HG02678 (cell line): Measurements from ENCODE around the gene TRNAU1AP.
A peak's percentile ranks its signal among the peaks of the same experiment; 100 is the strongest.
"Not testable (repeated sequence)": the region's sequence is repeated elsewhere in the genome, so short reads cannot be mapped to it uniquely, and the experiment has no call there.

Experiments
- ATAC-seq: cut with Tn5 transposase; IDR thresholded peaks from one replicate; pipeline ENCODE4 v1.9.1; 2021; ENCODE audit warnings: mild to moderate bottlenecking, moderate library complexity; ENCODE audit not compliant: unreplicated experiment

TRNAU1AP gene

GRCh38 chr1:28577052-28577678, 24.3 kb downstream of the TRNAU1AP start:
- ATAC-seq = no peak

GRCh38 chr1:28577738-28578536, 25.1 kb downstream of the TRNAU1AP start:
- ATAC-seq = no peak

DNA sequence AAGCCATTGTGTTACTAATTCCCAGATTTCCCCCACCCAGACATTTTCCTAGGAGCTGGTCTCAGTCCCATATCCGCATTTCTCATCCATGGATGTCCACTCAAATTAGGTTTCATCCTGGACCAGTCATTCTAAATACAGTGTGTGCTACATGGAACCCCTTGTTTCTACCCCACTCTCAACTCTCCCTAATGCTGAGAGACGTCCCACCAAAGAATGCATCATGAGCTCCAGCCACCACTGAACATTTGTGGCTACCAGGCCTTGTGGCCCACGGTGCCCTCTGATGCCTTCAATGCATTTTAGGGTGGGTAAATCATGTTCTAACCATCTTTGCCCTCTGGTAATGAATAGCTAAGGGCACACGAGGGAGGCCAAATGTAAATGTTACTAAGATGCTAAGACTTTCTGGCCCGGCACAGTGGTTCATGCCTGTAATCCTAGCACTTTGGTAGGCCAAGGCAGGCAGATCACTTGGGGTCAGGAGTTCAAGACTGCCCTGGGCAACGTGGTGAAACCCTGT, 25.9 kb downstream of the TRNAU1AP start:
- ATAC-seq = no peak

- no peak for ATAC-seq
Observed at GRCh38 chr1:28579401-28579800, 26.5 kb downstream of the TRNAU1AP start.

DNA sequence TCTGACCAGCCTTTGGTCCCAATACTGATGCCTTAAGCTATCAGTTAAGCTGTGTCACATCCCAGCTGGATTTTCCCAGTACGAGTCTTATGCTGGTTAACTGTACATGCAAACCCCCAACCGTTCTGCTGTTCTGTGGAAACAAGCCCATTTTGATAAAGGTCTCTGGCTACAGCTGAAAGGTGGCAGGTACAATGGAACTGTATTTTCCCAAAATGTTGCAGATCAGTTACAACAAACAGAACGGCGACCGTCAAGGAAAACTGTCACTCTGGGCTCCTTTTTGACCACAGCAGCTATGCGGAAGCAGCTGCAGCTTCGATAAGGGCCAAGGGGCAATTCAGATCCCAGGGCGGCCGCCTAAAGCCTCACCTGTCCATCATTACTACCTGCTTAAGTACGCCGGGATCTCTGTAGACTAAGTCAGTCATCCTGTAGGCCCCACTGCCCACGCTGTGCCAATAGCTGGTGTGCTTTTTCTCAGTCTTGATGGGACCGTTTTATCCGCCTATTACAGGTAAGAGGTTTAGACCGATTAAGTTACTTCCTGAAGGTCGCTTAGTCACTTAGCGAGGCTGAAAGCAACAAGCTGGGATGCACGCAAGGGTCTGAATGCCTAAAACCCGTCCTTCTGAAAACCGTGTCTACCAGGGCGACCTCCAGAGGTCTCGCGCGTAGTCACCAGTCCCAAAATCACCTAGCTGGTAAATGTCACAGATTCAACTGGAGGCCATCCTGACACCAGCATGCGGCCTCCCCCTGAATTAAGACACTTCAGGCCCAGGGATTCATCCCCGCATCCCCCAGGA, 28.0 kb downstream of the TRNAU1AP start:
- peak; percentile 13 for ATAC-seq

GRCh38 chr1:28581531-28582247, 28.8 kb downstream of the TRNAU1AP start:
- peak; percentile 86 for ATAC-seq

- no peak for ATAC-seq
Observed at GRCh38 chr1:28582248-28582615, 29.3 kb downstream of the TRNAU1AP start.

GRCh38 chr1:28586585-28587391, 33.9 kb downstream of the TRNAU1AP start:
- not testable (repeated sequence) for ATAC-seq

DNA sequence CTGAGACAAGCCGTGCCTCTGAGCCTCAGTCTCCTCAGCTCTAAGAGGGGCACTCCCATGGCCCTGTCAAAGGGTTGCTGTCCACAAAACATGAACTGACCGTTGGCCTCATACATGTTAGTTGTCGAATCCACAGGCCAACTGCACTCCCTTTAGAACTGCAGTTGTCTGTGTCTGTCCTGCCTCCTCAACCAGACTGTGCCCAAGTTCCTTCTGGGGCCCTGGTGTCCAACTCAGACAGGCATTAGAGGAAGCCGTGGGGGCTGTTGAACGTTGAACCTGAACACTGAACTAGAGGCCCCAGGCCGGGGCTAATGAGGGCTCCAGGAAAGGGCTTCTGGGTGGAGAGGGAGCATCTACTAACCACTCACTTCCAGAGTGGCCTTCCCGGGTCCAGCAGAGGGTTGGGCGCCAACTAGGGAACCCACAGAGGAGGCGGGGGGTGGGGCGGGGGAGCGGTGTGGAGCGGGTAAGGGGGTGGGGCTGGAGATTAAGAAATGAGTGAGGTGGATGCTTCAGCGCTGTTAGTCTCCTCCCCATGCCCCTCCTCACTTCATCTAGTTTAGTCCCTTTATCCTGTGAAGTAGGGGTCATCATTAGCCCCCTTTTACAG, 38.9 kb downstream of the TRNAU1AP start, which contains the start of gene RAB42:
Gene RAB42 (plus strand): TSS at position 558 of the 613 bp plus-strand sequence. CDS start 247 bp downstream, outside the sequence.
- ATAC-seq = peak; percentile 53

GRCh38 chr1:28592321-28593071, 39.6 kb downstream of the TRNAU1AP start:
- ATAC-seq = peak; percentile 71

DNA sequence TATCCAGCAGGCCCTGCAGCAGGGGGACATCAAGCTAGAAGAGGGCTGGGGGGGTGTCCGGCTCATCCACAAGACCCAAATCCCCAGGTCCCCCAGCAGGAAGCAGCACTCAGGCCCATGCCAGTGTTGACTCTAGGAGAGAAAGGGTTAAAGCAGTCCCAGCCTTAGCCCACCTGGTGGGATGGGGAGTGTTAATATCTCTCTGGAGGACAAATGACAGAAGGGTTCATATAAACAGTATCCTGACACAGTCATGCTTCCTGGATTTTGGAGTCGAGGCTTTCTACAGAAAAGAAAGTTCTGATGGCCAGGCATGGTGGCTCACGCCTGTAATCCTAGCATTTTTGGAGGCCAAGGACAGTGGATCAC, 41.1 kb downstream of the TRNAU1AP start:
- not testable (repeated sequence) for ATAC-seq

DNA sequence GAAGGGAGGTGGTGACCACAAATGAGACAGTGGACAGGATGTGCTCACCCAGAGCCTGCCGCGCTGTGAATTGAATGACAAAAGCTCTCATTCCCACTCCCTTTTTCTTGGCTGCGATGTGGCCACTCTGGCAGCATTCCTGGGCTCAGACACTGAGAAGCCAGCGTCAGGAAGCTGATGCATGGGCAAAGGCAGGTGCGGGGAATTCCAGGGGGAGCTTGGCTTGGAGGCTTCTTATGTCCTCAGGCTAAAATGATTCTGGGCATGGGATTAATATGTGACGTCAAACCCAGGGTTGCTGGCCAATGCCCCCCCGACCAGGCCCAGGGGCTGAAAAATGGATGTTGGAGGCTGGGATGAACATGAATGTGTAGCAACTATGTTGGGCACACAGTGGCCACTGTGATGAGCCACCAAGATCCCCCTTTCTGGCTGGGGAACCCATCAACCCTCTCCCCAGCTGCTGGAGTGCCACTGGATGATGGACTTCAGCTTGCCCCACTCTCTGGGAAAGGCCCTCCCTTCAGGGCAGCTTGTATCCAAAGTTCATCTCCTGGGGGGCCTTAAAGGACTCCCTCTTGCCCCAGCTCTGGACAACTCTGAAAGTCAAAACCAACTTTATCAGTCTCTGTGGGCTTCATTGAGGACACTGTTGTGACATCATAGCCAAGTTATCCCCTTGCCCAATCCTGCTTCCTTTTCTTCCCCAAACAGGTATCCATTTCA, 42.0 kb downstream of the TRNAU1AP start:
- ATAC-seq = not testable (repeated sequence)

- ATAC-seq = no peak
Observed at GRCh38 chr1:28595412-28596191, 42.7 kb downstream of the TRNAU1AP start.

DNA sequence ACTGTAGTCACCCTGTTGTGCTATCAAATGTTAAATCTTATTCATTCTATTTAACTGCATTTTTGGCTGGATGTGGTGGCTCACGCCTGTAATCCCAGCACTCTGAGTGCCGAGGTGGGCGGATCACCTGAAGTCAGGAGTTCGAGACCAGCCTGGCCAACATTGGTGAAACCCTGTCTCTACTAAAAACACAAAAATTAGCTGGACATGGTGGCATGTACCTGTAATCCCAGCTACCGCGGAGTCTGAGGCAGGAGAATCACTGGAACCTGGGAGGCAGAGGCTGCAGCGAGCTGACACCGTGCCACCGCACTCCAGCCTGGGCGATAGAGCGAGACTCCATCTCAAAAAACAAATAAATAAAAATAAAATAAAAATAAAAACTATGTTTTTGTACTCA, 43.4 kb downstream of the TRNAU1AP start:
- not testable (repeated sequence) for ATAC-seq

GRCh38 chr1:28601696-28602095, 48.8 kb downstream of the TRNAU1AP start:
- ATAC-seq = no peak

- ATAC-seq = no peak
Observed at GRCh38 chr1:28602536-28603439, 49.9 kb downstream of the TRNAU1AP start.
